Sigmoid colon (tissue), 7 donors: ENCODE measurements around the gene SLC39A9. TPM values are rescaled to one million over a fixed set of nuclear protein-coding genes. Genes with fewer than 3 reads are reported as not detected.
A peak's percentile ranks its signal among the peaks of the same experiment; 100 is the strongest.

Experiments used
- DNase-seq: peaks from one replicate; pipeline ENCODE4 v3.0.0-alpha.2; 2019
- H3K27ac ChIP-seq, 4 donors: fragments of 200-600 bp; sonication (generic); one replicate each; pipeline ENCODE4 v1.5.1; 2016 to 2019; ENCODE audit warnings: mild to moderate bottlenecking in 1 of 4
- H3K27me3 ChIP-seq, 3 donors: fragments of 200-600 bp; sonication (generic); one replicate each; pipeline ENCODE4 v1.5.1; 2019; ENCODE audit warnings: mild to moderate bottlenecking in 1 of 3
- H3K36me3 ChIP-seq, 4 donors: fragments of 200-600 bp; sonication (generic); one replicate each; pipeline ENCODE4 v1.5.1; 2016 to 2019
- H3K4me1 ChIP-seq, 4 donors: fragments of 200-600 bp; sonication (generic); one replicate each; pipeline ENCODE4 v1.5.1; 2017 to 2019
- H3K4me3 ChIP-seq, 4 donors: fragments of 200-600 bp; sonication (generic); one replicate each; pipeline ENCODE4 v1.5.1; 2017 to 2019; ENCODE audit warnings: mild to moderate bottlenecking in 2 of 4, moderate library complexity in 1 of 4
- H3K9me3 ChIP-seq, 4 donors: fragments of 200-600 bp in 3 of 4; sonication (generic) in 3 of 4; one replicate each; pipeline versions ENCODE4 v1.5.1 to v1.6.1; 2013 to 2019
- CTCF ChIP-seq, 4 experiments: fragments of 450-650 bp in 3 of 4; fragments of 200-600 bp in 1 of 4; IDR thresholded peaks; one replicate each; pipeline ENCODE4 v1.5.1; 2016 to 2019; ENCODE audit warnings: antibody characterized with exemption in 4 of 4, mild to moderate bottlenecking in 3 of 4, moderate library complexity in 2 of 4
- EP300 ChIP-seq, 4 donors: sonication (generic); formaldehyde crosslinking; IDR thresholded peaks; one replicate each; pipeline ENCODE4 v1.6.1; 2017; ENCODE audit warnings: antibody characterized with exemption in 4 of 4
- POLR2A ChIP-seq, 2 donors: fragments of 450-650 bp; IDR thresholded peaks; one replicate each; pipeline ENCODE4 v1.6.1; 2016; ENCODE audit warnings: antibody characterized with exemption in 2 of 2, mild to moderate bottlenecking in 2 of 2, moderate library complexity in 2 of 2
- POLR2AphosphoS5 ChIP-seq, 4 donors: sonication (generic); formaldehyde crosslinking; IDR thresholded peaks; one replicate each; pipeline ENCODE4 v1.6.1; 2017; ENCODE audit warnings: antibody characterized with exemption in 4 of 4
- WGBS, 2 donors: extraction: QIAGEN DNeasy Blood & Tissue Kit; methylation state at CpG; one replicate each; pipeline ENCODE4 v1.1.7; 2013; 5-methylcytosine and 5-hydroxymethylcytosine counted together
- intact Hi-C: fragments of 100-400 bp; cut with DNase I; formaldehyde crosslinking; loops from one replicate; pipeline ENCODE4 v1.15.1; 2023
- polyA plus RNA-seq, 3 donors: library from polyadenylated mRNA; stranded (reverse); fragments of 200-250 nt; gene quantifications; one replicate each; pipeline ENCODE4 v1.2.3, GENCODE V29; 2013
- total RNA-seq, 4 donors: library from RNA; depleted of rRNA; stranded (reverse); fragments of >200 nt; gene quantifications; one replicate each; pipeline ENCODE4 v1.1.0, GENCODE V29; 2016
- donor health status: healthy with polysubstance abuse.
- donor health status: Bipolar disorder and iron deficiency.
- donor health status: healthy.

Gene SLC39A9
- total and polyA plus RNA-seq, 7 donors: 11.4 to 47.4 (median 39.0) TPM

GRCh38 chr14:69479696-69480095 lies 81.2 kb downstream of the SLC39A9 start:
- Histone ChIP-seq H3K9me3 (no peaks in the 10 kb centered on the region), H3K4me1 (peaks cover 0 to 14% (median 13%) of the 10 kb centered on the region in 4 donors), H3K4me3 (no peak overlapping the region), H3K36me3 (no peaks in the 10 kb centered on the region), H3K27me3 (peaks cover 6 to 19% (median 19%) of the 10 kb centered on the region in 3 donors), H3K27ac (no peak overlapping the region)
- WGBS, 2 donors: 89 to 92% methylated on average over 5 of the region's 5 CpGs
- TF ChIP-seq POLR2AphosphoS5 (IDR thresholded peaks at IDR 0.05): no peak
- intact Hi-C loops: no loop called here
- DNase-seq: no peak

- DNase-seq: no peak
- TF ChIP-seq EP300 (IDR thresholded peaks at IDR 0.05) (no peak), POLR2A (IDR thresholded peaks at IDR 0.05) (no peak), POLR2AphosphoS5 (IDR thresholded peaks at IDR 0.05) (no peak), CTCF (IDR thresholded peaks at IDR 0.05) (no peak)
- Histone ChIP-seq H3K36me3 (no peaks in the 10 kb centered on the region), H3K9me3 (no peaks in the 10 kb centered on the region), H3K4me3 (no peak overlapping the region), H3K4me1 (peaks cover 0 to 18% (median 17%) of the 10 kb centered on the region in 4 donors), H3K27ac (no peak overlapping the region), H3K27me3 (peaks cover 11 to 24% (median 23%) of the 10 kb centered on the region in 3 donors)
- WGBS, 2 donors: 76 to 89% methylated on average over 5 of the region's 5 CpGs
- intact Hi-C loops: no loop called here
These were observed 81.6 kb downstream of the SLC39A9 start for GRCh38 chr14:69480136-69480535.

- Histone ChIP-seq H3K27me3 (peaks cover 14 to 42% (median 41%) of the 10 kb centered on the region in 3 donors), H3K27ac (no peak overlapping the region), H3K9me3 (no peaks in the 10 kb centered on the region), H3K36me3 (no peaks in the 10 kb centered on the region), H3K4me1 (peaks cover 0 to 19% (median 18%) of the 10 kb centered on the region in 4 donors), H3K4me3 (no peak overlapping the region)
- intact Hi-C loops: no loop called here
- no peak for DNase-seq
- 67 to 84% methylated on average over 5 of the region's 5 CpGs for whole genome bisulfite sequencing, 2 donors
- no peak for TF ChIP-seq POLR2A (IDR thresholded peaks at IDR 0.05)
- no peak for TF ChIP-seq CTCF (IDR thresholded peaks at IDR 0.05)
- no peak for TF ChIP-seq EP300 (IDR thresholded peaks at IDR 0.05)
- no peak for TF ChIP-seq POLR2AphosphoS5 (IDR thresholded peaks at IDR 0.05)
These were observed 83.5 kb downstream of the SLC39A9 start for GRCh38 chr14:69481815-69482568.

GRCh38 chr14:69483765-69484443 lies 85.4 kb downstream of the SLC39A9 start:
- Histone ChIP-seq H3K9me3 (no peaks in the 10 kb centered on the region), H3K27ac (no peak overlapping the region), H3K4me3 (peak overlapping the region in 3 of 4 donors; percentile 19 to 43 (median 43)), H3K27me3 (peaks cover 14 to 57% (median 46%) of the 10 kb centered on the region in 3 donors), H3K36me3 (no peaks in the 10 kb centered on the region), H3K4me1 (peaks cover 0 to 19% (median 18%) of the 10 kb centered on the region in 4 donors)
- DNase-seq: no peak
- intact Hi-C loops: no loop called here
- 2 to 5% methylated on average over 54 of the region's 54 CpGs for WGBS, 2 donors
- TF ChIP-seq EP300 (IDR thresholded peaks at IDR 0.05) (no peak), CTCF (IDR thresholded peaks at IDR 0.05) (no peak), POLR2AphosphoS5 (IDR thresholded peaks at IDR 0.05) (no peak), POLR2A (IDR thresholded peaks at IDR 0.05) (no peak)
